Measurements from ENCODE around the gene RNF180.

Gene RNF180

DNA sequence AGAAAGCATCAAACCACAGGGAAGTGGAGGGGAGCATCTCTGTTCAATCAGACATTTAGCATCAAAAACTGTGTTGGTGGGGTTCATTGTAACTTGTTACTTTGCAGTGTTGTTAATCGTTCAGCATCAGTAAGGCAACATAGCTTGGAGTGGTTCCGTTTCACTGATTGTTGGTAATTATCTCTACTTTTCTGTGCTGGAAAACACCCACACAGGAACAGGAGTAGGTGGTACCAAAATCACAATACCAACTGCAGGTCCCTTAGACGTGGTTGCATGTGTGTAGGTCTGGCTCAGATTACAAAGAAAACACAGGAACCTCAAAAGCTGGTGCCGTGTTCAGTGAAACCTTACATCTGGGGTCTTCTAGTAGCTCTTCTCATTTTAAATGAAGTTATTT is 146.8 kb downstream of the RNF180 start:
- no peaks in the 10 kb centered on the region for H3K36me3 ChIP-seq (replicated peaks; ENCODE audit: low read depth, low read length)
- no peak overlapping the region for H2AFZ ChIP-seq (ENCODE audit: low read depth, low read length)
- H3K4me3 ChIP-seq (ENCODE audit: low read length) = no peak overlapping the region
- no peaks in the 10 kb centered on the region for H4K20me1 ChIP-seq (ENCODE audit: insufficient read depth, low read length)
- H3K9ac ChIP-seq (ENCODE audit: low read length) = no peak overlapping the region
- no peak for TF ChIP-seq EZH2phosphoT487 (IDR thresholded peaks at IDR 0.05; ENCODE audit: low read depth)
- TF ChIP-seq, protein P1, sequence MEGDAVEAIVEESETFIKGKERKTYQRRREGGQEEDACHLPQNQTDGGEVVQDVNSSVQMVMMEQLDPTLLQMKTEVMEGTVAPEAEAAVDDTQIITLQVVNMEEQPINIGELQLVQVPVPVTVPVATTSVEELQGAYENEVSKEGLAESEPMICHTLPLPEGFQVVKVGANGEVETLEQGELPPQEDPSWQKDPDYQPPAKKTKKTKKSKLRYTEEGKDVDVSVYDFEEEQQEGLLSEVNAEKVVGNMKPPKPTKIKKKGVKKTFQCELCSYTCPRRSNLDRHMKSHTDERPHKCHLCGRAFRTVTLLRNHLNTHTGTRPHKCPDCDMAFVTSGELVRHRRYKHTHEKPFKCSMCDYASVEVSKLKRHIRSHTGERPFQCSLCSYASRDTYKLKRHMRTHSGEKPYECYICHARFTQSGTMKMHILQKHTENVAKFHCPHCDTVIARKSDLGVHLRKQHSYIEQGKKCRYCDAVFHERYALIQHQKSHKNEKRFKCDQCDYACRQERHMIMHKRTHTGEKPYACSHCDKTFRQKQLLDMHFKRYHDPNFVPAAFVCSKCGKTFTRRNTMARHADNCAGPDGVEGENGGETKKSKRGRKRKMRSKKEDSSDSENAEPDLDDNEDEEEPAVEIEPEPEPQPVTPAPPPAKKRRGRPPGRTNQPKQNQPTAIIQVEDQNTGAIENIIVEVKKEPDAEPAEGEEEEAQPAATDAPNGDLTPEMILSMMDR (IDR thresholded peaks at IDR 0.05; ENCODE audit: low read depth, low read length) = no peak
- H3K27me3 ChIP-seq (ENCODE audit: low read depth, low read length) = no peaks in the 10 kb centered on the region
- H3K4me1 ChIP-seq (ENCODE audit: low read length) = no peaks in the 10 kb centered on the region
- H3K79me2 ChIP-seq (ENCODE audit: low read length) = no peaks in the 10 kb centered on the region
- H3K27ac ChIP-seq (ENCODE audit: low read length) = no peak overlapping the region
- H3K9me3 ChIP-seq (ENCODE audit: insufficient read depth, low read length) = no peaks in the 10 kb centered on the region
- no peak overlapping the region for H3K4me2 ChIP-seq (ENCODE audit: low read length)

DNA sequence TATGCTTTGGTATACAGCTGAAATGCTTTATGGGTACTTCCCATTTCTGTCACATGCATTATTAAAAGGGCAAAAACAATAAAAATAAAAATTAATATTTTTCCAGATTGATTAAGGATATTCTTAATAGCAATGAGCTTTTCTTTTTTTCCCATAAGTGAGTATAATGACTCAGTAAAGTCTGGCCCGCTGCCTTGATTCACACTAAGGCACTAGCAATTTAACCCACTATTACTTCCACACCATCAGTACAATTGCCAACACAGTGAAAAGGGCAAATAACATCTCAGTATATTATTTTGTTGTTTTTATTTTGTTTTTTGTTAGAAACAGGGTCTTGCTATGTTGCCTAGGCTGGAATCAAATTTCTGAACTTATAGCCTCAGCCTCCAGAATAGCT is 150.1 kb downstream of the RNF180 start:
- Histone ChIP-seq H3K9me3 (ENCODE audit: insufficient read depth, low read length) (no peaks in the 10 kb centered on the region), H3K4me3 (ENCODE audit: low read length) (no peak overlapping the region), H2AFZ (ENCODE audit: low read depth, low read length) (no peak overlapping the region), H3K79me2 (ENCODE audit: low read length) (no peaks in the 10 kb centered on the region), H3K36me3 (replicated peaks; ENCODE audit: low read depth, low read length) (no peaks in the 10 kb centered on the region), H4K20me1 (ENCODE audit: insufficient read depth, low read length) (no peaks in the 10 kb centered on the region), H3K4me1 (ENCODE audit: low read length) (no peaks in the 10 kb centered on the region), H3K4me2 (ENCODE audit: low read length) (no peak overlapping the region), H3K27ac (ENCODE audit: low read length) (no peak overlapping the region), H3K9ac (ENCODE audit: low read length) (no peak overlapping the region), H3K27me3 (ENCODE audit: low read depth, low read length) (no peaks in the 10 kb centered on the region)
- no peak for TF ChIP-seq EZH2phosphoT487 (IDR thresholded peaks at IDR 0.05; ENCODE audit: low read depth)
- TF ChIP-seq, protein P1 (IDR thresholded peaks at IDR 0.05; ENCODE audit: low read depth, low read length) = no peak

DNA sequence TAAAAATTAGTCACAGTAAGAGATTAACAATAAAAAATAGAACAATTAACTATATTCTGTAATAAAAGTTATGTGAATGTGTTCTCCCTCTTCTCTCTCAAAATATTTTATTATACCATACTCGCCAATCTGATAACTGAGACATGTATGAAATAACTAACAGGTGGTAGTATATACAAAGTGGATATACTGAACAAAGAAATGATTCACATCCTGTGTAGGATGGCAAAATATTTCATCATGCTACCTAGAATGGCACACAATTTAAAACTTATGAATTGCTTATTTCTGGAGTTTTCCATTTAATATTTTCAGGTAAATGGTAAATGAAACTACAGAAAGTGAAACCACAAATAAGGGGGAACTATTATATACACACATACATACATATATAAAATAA is 152.5 kb downstream of the RNF180 start:
- Histone ChIP-seq H3K9me3 (ENCODE audit: insufficient read depth, low read length) (no peaks in the 10 kb centered on the region), H3K79me2 (ENCODE audit: low read length) (no peaks in the 10 kb centered on the region), H4K20me1 (ENCODE audit: insufficient read depth, low read length) (no peaks in the 10 kb centered on the region), H3K27me3 (ENCODE audit: low read depth, low read length) (no peaks in the 10 kb centered on the region), H3K4me2 (ENCODE audit: low read length) (no peak overlapping the region), H3K4me1 (ENCODE audit: low read length) (no peaks in the 10 kb centered on the region), H3K4me3 (ENCODE audit: low read length) (no peak overlapping the region), H3K9ac (ENCODE audit: low read length) (no peak overlapping the region), H2AFZ (ENCODE audit: low read depth, low read length) (no peak overlapping the region), H3K27ac (ENCODE audit: low read length) (no peak overlapping the region), H3K36me3 (replicated peaks; ENCODE audit: low read depth, low read length) (no peaks in the 10 kb centered on the region)
- TF ChIP-seq, protein P1 (IDR thresholded peaks at IDR 0.05; ENCODE audit: low read depth, low read length) = no peak
- no peak for TF ChIP-seq EZH2phosphoT487 (IDR thresholded peaks at IDR 0.05; ENCODE audit: low read depth)

DNA sequence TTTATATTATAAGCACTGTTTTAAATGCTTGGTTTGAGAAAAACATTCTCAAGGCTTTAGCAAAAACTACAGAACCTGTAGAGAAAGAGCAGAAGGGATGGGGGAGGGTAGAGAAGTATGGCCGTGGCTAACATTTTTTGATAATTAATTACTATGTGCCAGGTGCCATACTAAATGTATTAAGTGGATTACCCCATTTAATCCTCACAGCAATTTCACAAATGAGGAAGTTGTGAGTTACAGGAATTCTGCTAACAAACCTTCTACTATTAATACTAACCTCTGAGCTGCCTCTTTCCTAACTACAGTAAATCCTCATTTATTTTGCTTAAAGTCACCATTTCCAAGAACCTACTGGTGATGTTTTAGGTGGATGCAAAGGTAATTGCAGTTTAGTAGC is 157.9 kb downstream of the RNF180 start:
- H3K4me2 ChIP-seq (ENCODE audit: low read length) = no peak overlapping the region
- no peak overlapping the region for H3K9ac ChIP-seq (ENCODE audit: low read length)
- no peak overlapping the region for H3K4me3 ChIP-seq (ENCODE audit: low read length)
- H3K27ac ChIP-seq (ENCODE audit: low read length) = no peak overlapping the region
- H3K9me3 ChIP-seq (ENCODE audit: insufficient read depth, low read length) = no peaks in the 10 kb centered on the region
- no peaks in the 10 kb centered on the region for H3K36me3 ChIP-seq (replicated peaks; ENCODE audit: low read depth, low read length)
- no peaks in the 10 kb centered on the region for H3K79me2 ChIP-seq (ENCODE audit: low read length)
- H2AFZ ChIP-seq (ENCODE audit: low read depth, low read length) = no peak overlapping the region
- H3K4me1 ChIP-seq (ENCODE audit: low read length) = no peaks in the 10 kb centered on the region
- no peaks in the 10 kb centered on the region for H3K27me3 ChIP-seq (ENCODE audit: low read depth, low read length)
- TF ChIP-seq, protein P1 (IDR thresholded peaks at IDR 0.05; ENCODE audit: low read depth, low read length) = no peak
- no peak for TF ChIP-seq EZH2phosphoT487 (IDR thresholded peaks at IDR 0.05; ENCODE audit: low read depth)
- H4K20me1 ChIP-seq (ENCODE audit: insufficient read depth, low read length) = no peaks in the 10 kb centered on the region
